Memory B cell (primary cell): Measurements from ENCODE around the gene PTCD3.

Experiments used
- ATAC-seq: fragments of 150-1000 bp; cut with Tn5 transposase; 2 replicates; pipeline ENCODE4 v1.10.0; 2021; ENCODE audit warnings: low read depth, mild to moderate bottlenecking, moderate library complexity
- DNase-seq, 2 donors: peaks; one replicate each; pipeline ENCODE4 v3.0.0; 2022; ENCODE audit warnings: low spot score in 2 of 2
- H3K27ac Mint-ChIP-seq: one replicate; pipeline ENCODE4 v1.8.0; 2022; ENCODE audit warnings: mild to moderate bottlenecking, moderate library complexity, mixed read lengths
- H3K27me3 Mint-ChIP-seq: one replicate; pipeline ENCODE4 v1.8.0; 2022; ENCODE audit warnings: mixed read lengths
- H3K36me3 Mint-ChIP-seq: one replicate; pipeline ENCODE4 v1.8.0; 2022; ENCODE audit warnings: mild to moderate bottlenecking, mixed read lengths
- H3K4me1 Mint-ChIP-seq: one replicate; pipeline ENCODE4 v1.8.0; 2022; ENCODE audit warnings: mixed read lengths
- H3K4me3 Mint-ChIP-seq: one replicate; pipeline ENCODE4 v1.8.0; 2022; ENCODE audit warnings: mild to moderate bottlenecking, moderate library complexity, mixed read lengths
- H3K9me3 Mint-ChIP-seq: one replicate; pipeline ENCODE4 v1.8.0; 2022; ENCODE audit warnings: mixed read lengths

Gene PTCD3

GRCh38 chr2:86189782-86190416 lies 83.9 kb downstream of the PTCD3 start:
- Mint-ChIP-seq H3K9me3 (no peaks in the 10 kb centered on the region), H3K36me3 (peaks cover 12% of the 10 kb centered on the region), H3K27me3 (no peaks in the 10 kb centered on the region), H3K27ac (no peak overlapping the region), H3K4me3 (no peak overlapping the region), H3K4me1 (peaks cover 45% of the 10 kb centered on the region)
- no peak for ATAC-seq
- no peak for DNase-seq
